Fibroblast of pulmonary artery (primary cell): Measurements from ENCODE around the gene PAK4.

Source experiments
- DNase-seq: peaks from one replicate; pipeline ENCODE4 v3.0.0-alpha.2; 2010; ENCODE audit warnings: low read depth
- H3K4me3 ChIP-seq: replicated peaks from 2 replicates; pipeline ENCODE4 v1.5.1; 2011; ENCODE audit warnings: low read depth, mild to moderate bottlenecking, control low read depth, low read length, moderate library complexity
- TF ChIP-seq, protein P1 (sequence below): IDR thresholded peaks from 2 replicates; pipeline ENCODE4 v1.5.1; 2011; ENCODE audit warnings: mild to moderate bottlenecking, control low read depth, low read length, inconsistent platforms; ENCODE audit errors: missing control alignments

PAK4 gene

DNA sequence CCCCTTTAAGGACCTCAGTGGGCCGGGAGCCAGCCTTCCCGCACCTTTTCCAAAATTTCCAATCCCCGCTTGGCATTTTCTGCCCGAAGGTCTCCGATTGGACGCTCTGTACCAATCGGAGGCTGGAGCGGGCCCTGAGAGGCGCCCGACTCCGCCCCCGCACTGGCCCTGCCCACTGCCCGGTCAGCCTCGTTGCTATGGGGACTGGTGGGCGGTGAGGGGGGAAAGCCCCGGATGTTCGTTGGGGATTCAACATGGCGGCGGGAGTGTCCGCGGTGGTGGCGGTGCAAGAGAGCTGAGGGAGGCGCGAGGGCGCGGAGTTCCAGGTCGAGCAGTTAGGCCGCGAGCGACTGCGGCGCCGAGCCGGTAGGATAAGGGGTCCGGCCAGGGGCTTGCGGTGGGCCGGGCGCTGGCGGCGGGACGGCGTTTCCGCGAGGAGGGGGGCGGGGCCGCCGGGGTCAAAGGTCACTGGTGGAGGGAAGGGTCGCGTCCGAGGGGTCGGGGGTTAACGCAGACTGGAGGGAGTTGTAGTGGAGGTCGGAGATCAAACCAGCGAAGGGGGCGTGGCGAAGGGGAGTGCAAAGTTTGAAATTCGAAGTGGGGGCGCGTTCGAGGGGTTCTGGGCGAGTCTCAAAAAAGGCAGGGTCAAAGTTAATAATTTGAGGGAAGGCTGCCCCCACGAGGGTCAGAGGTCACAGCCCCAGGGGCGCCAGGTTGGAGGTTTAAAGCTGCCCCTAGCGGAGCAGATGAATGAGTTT is at the start of gene PAK4:
Gene PAK4 (plus strand): TSS at position 233 of the 758 bp plus-strand sequence. CDS start 43,768 bp downstream, outside the sequence.
- peak; percentile 98 for DNase-seq
- peak within 1 kb of the TSS; percentile 86 for H3K4me3 ChIP-seq
- TF ChIP-seq, protein P1, sequence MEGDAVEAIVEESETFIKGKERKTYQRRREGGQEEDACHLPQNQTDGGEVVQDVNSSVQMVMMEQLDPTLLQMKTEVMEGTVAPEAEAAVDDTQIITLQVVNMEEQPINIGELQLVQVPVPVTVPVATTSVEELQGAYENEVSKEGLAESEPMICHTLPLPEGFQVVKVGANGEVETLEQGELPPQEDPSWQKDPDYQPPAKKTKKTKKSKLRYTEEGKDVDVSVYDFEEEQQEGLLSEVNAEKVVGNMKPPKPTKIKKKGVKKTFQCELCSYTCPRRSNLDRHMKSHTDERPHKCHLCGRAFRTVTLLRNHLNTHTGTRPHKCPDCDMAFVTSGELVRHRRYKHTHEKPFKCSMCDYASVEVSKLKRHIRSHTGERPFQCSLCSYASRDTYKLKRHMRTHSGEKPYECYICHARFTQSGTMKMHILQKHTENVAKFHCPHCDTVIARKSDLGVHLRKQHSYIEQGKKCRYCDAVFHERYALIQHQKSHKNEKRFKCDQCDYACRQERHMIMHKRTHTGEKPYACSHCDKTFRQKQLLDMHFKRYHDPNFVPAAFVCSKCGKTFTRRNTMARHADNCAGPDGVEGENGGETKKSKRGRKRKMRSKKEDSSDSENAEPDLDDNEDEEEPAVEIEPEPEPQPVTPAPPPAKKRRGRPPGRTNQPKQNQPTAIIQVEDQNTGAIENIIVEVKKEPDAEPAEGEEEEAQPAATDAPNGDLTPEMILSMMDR: no peak

DNA sequence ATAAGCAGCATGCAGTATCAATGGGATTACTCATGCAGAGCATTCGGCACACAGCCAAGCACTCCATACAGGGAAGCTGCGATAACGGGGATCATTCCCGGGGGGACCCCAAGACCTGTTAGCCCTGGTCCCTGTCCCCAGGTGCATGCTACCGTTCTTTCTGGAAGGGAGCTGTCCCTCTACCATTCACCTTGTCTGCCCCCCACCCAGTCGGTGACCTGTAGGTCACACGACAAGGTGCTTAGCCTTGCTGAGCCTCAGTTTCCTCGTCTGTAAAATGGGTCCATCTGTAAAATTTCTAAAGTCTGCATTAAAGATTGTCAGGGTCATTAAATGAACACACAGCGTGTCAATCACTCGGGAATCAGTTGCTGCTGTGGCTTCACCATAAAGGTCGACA is 48.3 kb upstream of the PAK4 start:
- TF ChIP-seq, protein P1: no peak
- DNase-seq: no peak

GRCh38 chr19:39078436-39079200 is 47.0 kb upstream of the PAK4 start:
- H3K4me3 ChIP-seq: no peak overlapping the region
- TF ChIP-seq, protein P1: no peak
- peak; percentile 96 for DNase-seq

More for the DNA sequence above, 48.3 kb upstream of the PAK4 start:
- no peak overlapping the region for H3K4me3 ChIP-seq

GRCh38 chr19:39080431-39080830 is 45.2 kb upstream of the PAK4 start:
- H3K4me3 ChIP-seq: no peak overlapping the region
- no peak for DNase-seq
- TF ChIP-seq, protein P1: no peak

DNA sequence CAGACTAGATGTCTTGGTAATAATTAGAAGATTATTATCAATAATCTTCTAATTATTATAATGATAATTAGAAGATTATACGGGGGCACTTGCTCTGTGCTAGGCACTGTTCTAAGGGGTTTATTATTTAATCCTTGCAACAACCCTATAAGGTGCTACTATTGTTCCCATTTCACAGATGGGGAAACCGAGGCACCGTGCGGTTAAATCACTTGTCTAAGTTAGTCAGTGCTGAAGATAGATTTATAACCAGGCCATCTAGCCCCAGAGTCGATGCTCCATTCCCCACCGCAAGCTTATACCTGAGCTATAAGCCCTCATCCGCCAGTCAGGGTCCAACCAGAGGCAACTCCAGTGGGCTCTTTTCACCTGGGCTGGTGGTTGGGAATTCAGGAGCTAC is 43.4 kb upstream of the PAK4 start:
- DNase-seq: no peak
- H3K4me3 ChIP-seq: no peak overlapping the region
- TF ChIP-seq, protein P1: no peak

DNA sequence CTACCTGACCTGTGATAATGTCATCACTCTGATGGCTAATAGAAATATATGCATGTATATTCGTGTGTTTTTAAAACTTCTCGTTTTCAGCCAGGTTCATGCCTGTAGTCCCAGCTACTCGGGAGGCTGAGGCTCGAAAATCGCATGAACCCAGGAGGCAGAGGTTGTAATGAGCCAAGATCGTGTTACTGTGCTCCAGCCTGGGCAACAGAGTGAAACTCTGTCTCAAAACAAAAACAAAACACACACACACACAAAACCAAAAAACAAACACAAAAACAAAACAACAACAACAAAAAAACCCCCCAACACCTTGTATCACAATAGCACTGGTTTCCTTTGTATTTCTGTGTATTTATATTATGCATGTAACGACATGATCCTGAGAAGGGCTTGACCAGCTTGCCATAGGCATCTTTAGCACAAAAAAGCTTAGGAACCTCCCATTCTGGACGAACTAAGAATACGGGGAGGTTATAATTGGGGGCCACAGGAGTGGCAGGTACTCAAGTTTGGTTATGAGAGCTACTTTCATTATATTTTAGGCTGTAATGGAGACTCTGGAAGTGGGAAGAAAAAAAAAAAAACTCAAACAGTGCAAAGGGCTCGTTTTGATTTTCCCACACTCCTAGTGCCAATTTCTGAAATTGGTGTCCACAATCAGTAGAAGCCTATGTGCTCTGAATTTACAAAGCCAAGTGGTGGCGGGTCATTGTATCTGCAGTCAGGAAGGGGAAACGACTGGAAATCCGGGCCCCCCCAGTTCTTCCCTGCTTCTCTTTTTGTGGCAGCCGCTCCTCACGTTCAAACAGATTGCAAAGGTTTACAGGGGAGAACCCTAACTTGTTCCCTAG is 42.6 kb upstream of the PAK4 start:
- H3K4me3 ChIP-seq: no peak overlapping the region
- TF ChIP-seq, protein P1: no peak
- DNase-seq: no peak
